Ishikawa (cell line): ENCODE data around the gene CLK3.

Source experiments
- CEBPB ChIP-seq: IDR thresholded peaks from 2 replicates; pipeline ENCODE4 v1.6.1; 2012
- CREB1 ChIP-seq: IDR thresholded peaks from 2 replicates; pipeline ENCODE4 v1.6.1; 2012; ENCODE audit warnings: low read depth
- EGR1 ChIP-seq: IDR thresholded peaks from 2 replicates; pipeline ENCODE4 v1.6.1; 2012
- EP300 ChIP-seq: IDR thresholded peaks from 2 replicates; pipeline ENCODE4 v1.6.1; 2012; ENCODE audit warnings: borderline replicate concordance
- FOXM1 ChIP-seq: IDR thresholded peaks from 2 replicates; pipeline ENCODE4 v1.6.1; 2012; ENCODE audit warnings: low read depth, borderline replicate concordance
- NFIC ChIP-seq: IDR thresholded peaks from 2 replicates; pipeline ENCODE4 v1.6.1; 2012
- RAD21 ChIP-seq: IDR thresholded peaks from 2 replicates; pipeline ENCODE4 v1.6.1; 2012; ENCODE audit warnings: low read depth
- REST ChIP-seq: IDR thresholded peaks from 2 replicates; pipeline ENCODE4 v1.6.1; 2012; ENCODE audit warnings: low read depth, mild to moderate bottlenecking
- TAF1 ChIP-seq: IDR thresholded peaks from 2 replicates; pipeline ENCODE4 v1.6.1; 2012; ENCODE audit warnings: low read depth, mild to moderate bottlenecking
- TCF12 ChIP-seq: IDR thresholded peaks from 2 replicates; pipeline ENCODE4 v1.6.1; 2012; ENCODE audit warnings: low read depth
- TEAD4 ChIP-seq: IDR thresholded peaks from 2 replicates; pipeline ENCODE4 v1.6.1; 2012
- USF1 ChIP-seq: IDR thresholded peaks from 2 replicates; pipeline ENCODE4 v1.6.1; 2012
- YY1 ChIP-seq: IDR thresholded peaks from 2 replicates; pipeline ENCODE4 v1.6.1; 2012; ENCODE audit warnings: low read depth
- ZBTB7A ChIP-seq: IDR thresholded peaks from 2 replicates; pipeline ENCODE4 v1.6.1; 2012; ENCODE audit warnings: low read depth
- TF ChIP-seq, protein P1 (sequence below): IDR thresholded peaks from 2 replicates; pipeline ENCODE4 v1.6.1; 2012

Gene CLK3

DNA sequence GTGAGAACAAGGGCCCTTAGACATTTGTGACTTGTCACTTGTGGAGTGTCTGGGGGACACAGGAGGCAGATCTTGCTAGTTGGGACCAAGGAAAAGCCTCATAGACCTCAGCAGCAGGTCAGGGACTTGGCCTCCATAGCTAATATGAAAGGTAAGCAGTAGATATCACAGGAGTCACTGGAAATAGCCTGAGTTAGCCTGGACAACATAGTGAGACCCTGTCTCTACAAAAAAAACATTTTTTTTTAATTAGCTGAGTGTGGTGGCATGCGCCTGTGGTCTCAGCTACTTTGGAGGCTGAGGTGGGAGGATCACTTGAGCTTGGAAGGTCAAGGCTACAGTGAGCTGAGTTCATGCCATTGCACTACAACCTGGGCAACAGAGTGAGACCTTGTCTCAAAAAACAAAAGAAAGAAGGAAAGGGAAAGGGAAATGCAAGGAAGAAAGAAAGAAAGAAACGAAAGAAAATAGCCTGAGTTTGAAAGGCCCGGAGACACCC is 37.1 kb upstream of the CLK3 start:
- no peak for TF ChIP-seq ZBTB7A

DNA sequence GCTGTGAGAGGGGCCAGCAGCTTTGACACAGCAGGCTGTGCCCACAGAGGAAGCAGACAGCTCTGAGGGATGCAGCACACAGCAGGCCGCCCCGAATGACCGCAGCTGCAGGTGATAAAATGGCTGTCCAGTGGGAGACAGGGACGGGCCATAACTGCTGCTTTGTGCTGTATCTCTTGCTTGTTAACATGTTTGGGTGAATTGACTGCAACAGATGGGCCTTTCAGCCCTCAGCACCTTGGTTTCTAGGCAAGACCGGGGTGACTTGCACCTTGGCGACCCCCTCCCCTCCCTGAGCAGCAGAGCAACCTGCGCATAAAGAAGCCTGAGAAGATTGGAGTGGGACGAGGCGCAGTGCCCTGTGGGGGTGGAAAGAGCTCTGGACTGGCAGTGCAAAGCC is 36.6 kb upstream of the CLK3 start:
- TF ChIP-seq RAD21 = no peak
- no peak for TF ChIP-seq NFIC
- TF ChIP-seq, protein P1, sequence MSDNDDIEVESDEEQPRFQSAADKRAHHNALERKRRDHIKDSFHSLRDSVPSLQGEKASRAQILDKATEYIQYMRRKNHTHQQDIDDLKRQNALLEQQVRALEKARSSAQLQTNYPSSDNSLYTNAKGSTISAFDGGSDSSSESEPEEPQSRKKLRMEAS = no peak

DNA sequence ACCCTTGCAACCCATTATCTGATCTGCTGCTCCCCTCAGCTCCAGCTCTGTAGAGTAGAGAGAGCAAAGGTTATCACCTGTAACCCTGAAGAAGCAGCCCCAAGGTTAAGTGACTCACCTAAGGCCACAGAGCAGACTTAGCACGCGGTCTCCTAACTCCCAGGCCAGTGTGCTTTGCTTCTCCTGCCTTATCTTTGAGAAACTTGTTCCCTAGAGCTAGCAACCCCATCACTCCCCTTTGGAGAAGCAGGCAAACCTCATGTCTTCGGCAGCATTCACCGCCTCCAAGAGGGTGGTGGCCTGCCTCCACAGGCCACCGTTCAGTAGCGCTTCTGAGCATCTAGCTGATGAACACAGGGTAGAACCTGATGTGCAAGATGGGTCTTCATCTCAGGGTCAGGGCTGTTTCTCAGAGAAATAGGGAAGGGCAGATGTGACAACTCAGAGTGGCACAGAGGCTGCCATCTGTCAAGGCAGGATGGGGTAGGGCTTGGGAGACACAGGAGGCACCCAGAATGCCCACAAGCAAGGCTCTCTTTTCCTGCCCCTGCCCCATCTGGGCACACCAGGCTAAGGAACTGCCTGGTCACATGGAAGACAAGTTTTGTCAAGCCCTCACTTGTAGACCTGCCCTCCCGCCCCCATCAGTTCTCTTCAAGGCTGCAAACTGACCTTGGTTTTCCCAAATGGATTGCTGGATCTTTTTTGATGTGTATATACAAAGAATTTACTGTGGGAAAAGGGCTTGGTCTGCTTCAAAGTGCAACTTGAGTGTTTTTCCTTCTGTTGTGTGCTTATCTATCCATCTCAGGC is 34.9 kb upstream of the CLK3 start:
- no peak for TF ChIP-seq REST
- no peak for TF ChIP-seq TCF12
- TF ChIP-seq, protein P1 = no peak
- TF ChIP-seq NFIC = no peak
- no peak for TF ChIP-seq EGR1
- TF ChIP-seq EP300 = no peak
- no peak for TF ChIP-seq ZBTB7A
- TF ChIP-seq RAD21 = no peak
- no peak for TF ChIP-seq TEAD4
- no peak for TF ChIP-seq CREB1
- no peak for TF ChIP-seq CEBPB
- no peak for TF ChIP-seq FOXM1
- TF ChIP-seq YY1 = no peak
- no peak for TF ChIP-seq USF1
- no peak for TF ChIP-seq TAF1

DNA sequence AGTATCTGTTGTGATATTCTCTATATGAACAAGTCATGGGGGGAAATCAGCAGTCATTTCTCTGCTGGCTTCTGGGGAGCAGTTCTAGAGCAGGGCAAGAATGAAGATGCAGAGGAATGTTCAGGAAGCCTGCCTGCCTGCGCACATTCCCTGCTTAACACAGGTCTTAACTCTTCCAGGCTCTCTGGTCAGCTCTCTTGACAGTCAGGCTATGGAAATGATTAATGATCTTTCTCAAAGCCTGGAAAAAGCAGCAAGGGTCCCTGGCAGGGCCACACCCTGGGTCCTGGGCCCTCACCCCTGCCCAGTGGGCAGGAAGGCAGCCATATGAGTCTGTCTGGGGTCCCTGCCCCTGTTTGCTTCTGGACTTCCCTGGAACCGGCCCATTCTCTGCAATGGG is 31.4 kb upstream of the CLK3 start:
- no peak for TF ChIP-seq FOXM1
- no peak for TF ChIP-seq EP300
- no peak for TF ChIP-seq CREB1
- TF ChIP-seq TEAD4 = no peak
- no peak for TF ChIP-seq TCF12
- no peak for TF ChIP-seq RAD21
- TF ChIP-seq YY1 = no peak
- TF ChIP-seq, protein P1 = no peak
- no peak for TF ChIP-seq NFIC
- TF ChIP-seq TAF1 = no peak

DNA sequence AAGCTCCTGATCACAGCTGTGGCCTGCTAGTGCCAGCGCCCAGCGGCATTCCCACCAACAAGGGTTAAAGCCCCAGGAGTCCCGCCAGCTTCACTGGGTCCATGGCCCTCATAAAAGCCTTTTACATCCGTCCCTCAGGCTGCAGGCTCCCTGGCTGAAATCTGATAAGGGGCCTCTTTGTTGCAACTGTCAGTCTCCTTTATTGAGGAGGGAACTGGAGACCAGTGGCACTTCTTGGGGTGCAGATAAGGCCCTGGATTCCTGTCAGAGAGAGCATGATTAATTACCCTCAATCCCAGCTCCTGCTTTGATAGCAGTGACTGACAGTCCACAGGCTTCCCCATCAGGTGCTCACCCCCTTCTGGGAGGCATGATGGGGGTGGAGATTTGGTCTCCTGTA is 30.9 kb upstream of the CLK3 start:
- TF ChIP-seq EP300 = no peak
- no peak for TF ChIP-seq CREB1
- no peak for TF ChIP-seq CEBPB
- no peak for TF ChIP-seq REST
- TF ChIP-seq FOXM1 = no peak
- TF ChIP-seq EGR1 = no peak
- no peak for TF ChIP-seq TCF12

DNA sequence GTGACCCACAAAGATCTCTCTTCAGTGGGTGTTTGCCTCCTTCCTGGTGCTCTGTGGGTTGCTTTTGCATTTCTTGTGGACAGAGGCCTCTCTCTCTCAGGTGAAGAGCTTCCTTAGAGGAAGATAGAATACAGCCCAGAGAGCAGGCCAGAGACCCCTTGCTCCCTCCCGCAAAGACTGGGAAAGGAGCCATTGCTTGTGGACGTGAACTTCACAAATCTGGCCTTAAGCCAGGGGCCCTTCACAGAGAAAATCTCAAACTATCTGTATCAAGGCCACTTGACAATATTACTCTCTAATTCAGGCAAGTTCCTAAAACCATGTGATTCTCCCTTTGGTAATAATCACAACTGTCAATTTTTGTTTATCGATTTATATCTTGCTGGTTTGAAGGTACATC is 30.4 kb upstream of the CLK3 start:
- TF ChIP-seq TEAD4 (no peak), USF1 (no peak), TCF12 (no peak)
- TF ChIP-seq, protein P1 = no peak
